ENCODE data around the gene NAALADL2. TPM values are rescaled to one million over a fixed set of nuclear protein-coding genes. Genes with fewer than 3 reads are reported as not detected.

The NAALADL2 gene
- total and polyA plus RNA-seq, 2 donors (not counting 3 experiments of a cell fraction or from before 2014, with no cell fraction given): 1.1 to 4.0 TPM

GRCh38 chr3:175391601-175392000, 532.5 kb downstream of the NAALADL2 start:
- DNase-seq (ENCODE audit: low read depth, low spot score) (no peak), FAIRE-seq (no peak)
- Histone ChIP-seq H4K20me1 (replicated peaks; ENCODE audit: control insufficient read depth, extremely low read depth, insufficient read depth, low read length) (no peaks in the 10 kb centered on the region), H2AFZ (ENCODE audit: low read depth, low read length) (no peak overlapping the region), H3K27ac (ENCODE audit: insufficient read depth, low read depth, low read length) (no peak overlapping the region), H3K9ac (replicated peaks; ENCODE audit: extremely low read depth, insufficient read depth, low read length) (no peak overlapping the region), H3K79me2 (ENCODE audit: control insufficient read depth, insufficient read depth, low read length) (no peaks in the 10 kb centered on the region), H3K9me3 (replicated peaks; ENCODE audit: control insufficient read depth, insufficient read depth, low read length) (no peaks in the 10 kb centered on the region), H3K9me1 (replicated peaks; ENCODE audit: control insufficient read depth, extremely low read depth, insufficient read depth, low read length) (no peaks in the 10 kb centered on the region), H3K27me3 (ENCODE audit: control insufficient read depth in 2 of 2, insufficient read depth in 2 of 2, low read length in 2 of 2) (no peaks in the 10 kb centered on the region), H3K4me2 (ENCODE audit: insufficient read depth, low read length) (no peak overlapping the region), H3K4me1 (ENCODE audit: control insufficient read depth, extremely low read depth, insufficient read depth, low read length) (no peaks in the 10 kb centered on the region), H3K4me3 (replicated peaks in 1 of 3; ENCODE audit: insufficient read depth in 1 of 3, low read depth in 1 of 3, low read length in 3 of 3) (no peak overlapping the region), H3K36me3 (ENCODE audit: control insufficient read depth in 2 of 2, extremely low read depth in 1 of 2, insufficient read depth in 2 of 2, low read length in 2 of 2) (no peaks in the 10 kb centered on the region)
- dilution Hi-C loops (cut with MboI; ENCODE audit: extremely low pct_ligation_motif_present, low sequenced_read_pairs) (no loop called here), intact Hi-C loops (cut with micrococcal nuclease) (no loop called here)
- ChIA-PET POLR2A (no interaction called here), CTCF (interaction anchor here (1.4 kb wide), 1 partner anchor 13 kb away, joined by 3 read pairs; no protein-coding TSS in a partner anchor)
- TF ChIP-seq EZH2 (IDR thresholded peaks at IDR 0.05; ENCODE audit: borderline replicate concordance, low read depth, low read length, severe bottlenecking) (no peak), CTCF (IDR thresholded peaks at IDR 0.05; ENCODE audit: extremely low read depth in 1 of 2, insufficient read depth in 1 of 2, low read depth in 1 of 2, low read length in 2 of 2) (no peak), POLR2A (IDR thresholded peaks at IDR 0.05; ENCODE audit: low read depth, low read length) (no peak), FOS (IDR thresholded peaks at IDR 0.05; ENCODE audit: borderline replicate concordance, insufficient read depth, low read length) (no peak), GATA2 (IDR thresholded peaks at IDR 0.05; ENCODE audit: insufficient read depth, insufficient read length, low read depth, low read length) (no peak), MYC (IDR thresholded peaks at IDR 0.05; ENCODE audit: low read depth, low read length) (no peak), POLR2AphosphoS5 (IDR thresholded peaks at IDR 0.05; ENCODE audit: insufficient read depth, low read depth, low read length) (no peak), JUN (IDR thresholded peaks at IDR 0.05; ENCODE audit: borderline replicate concordance, insufficient read depth, insufficient read length, low read depth) (no peak)
- TF ChIP-seq, protein P1, sequence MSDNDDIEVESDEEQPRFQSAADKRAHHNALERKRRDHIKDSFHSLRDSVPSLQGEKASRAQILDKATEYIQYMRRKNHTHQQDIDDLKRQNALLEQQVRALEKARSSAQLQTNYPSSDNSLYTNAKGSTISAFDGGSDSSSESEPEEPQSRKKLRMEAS (IDR thresholded peaks at IDR 0.05; ENCODE audit: insufficient read depth, insufficient read length): no peak
- no TSS peak for BruUV-seq (replicated peaks)

All from endothelial cell of umbilical vein (primary cell).